Tibial nerve (tissue), 4 donors: ENCODE data around the gene MGLL. TPM values are rescaled to one million over a fixed set of nuclear protein-coding genes. Genes with fewer than 3 reads are reported as not detected.

Experiments
- DNase-seq, 2 donors: peaks; one replicate each; pipeline ENCODE4 v3.0.0-alpha.2; 2019; ENCODE audit warnings: low spot score in 2 of 2
- H3K27ac ChIP-seq, 4 donors: fragments of 200-600 bp; sonication (generic) in 3 of 4; one replicate each; pipeline ENCODE4 v1.5.1; 2017 to 2019; ENCODE audit warnings: mild to moderate bottlenecking in 1 of 4
- H3K27me3 ChIP-seq, 2 donors: fragments of 200-600 bp; sonication (generic) in 1 of 2; one replicate each; pipeline versions ENCODE4 v1.5.1 to v1.6.0; 2017 to 2019
- H3K36me3 ChIP-seq, 3 donors: fragments of 200-600 bp; sonication (generic); one replicate each; pipeline ENCODE4 v1.5.1; 2018 to 2019
- H3K4me1 ChIP-seq, 4 donors: fragments of 200-600 bp; sonication (generic) in 3 of 4; one replicate each; pipeline ENCODE4 v1.5.1; 2017 to 2019
- H3K4me3 ChIP-seq, 4 donors: fragments of 200-600 bp; sonication (generic) in 3 of 4; one replicate each; pipeline ENCODE4 v1.5.1; 2017 to 2019; ENCODE audit warnings: mild to moderate bottlenecking in 1 of 4, moderate library complexity in 1 of 4
- H3K9me3 ChIP-seq, 4 donors: fragments of 200-600 bp; sonication (generic) in 3 of 4; one replicate each; pipeline ENCODE4 v1.5.1; 2017 to 2019
- CTCF ChIP-seq, 5 experiments: fragments of 200-600 bp in 3 of 5; fragments of 450-650 bp in 2 of 5; sonication (generic) in 3 of 5; IDR thresholded peaks; one replicate each; pipeline ENCODE4 v1.5.1; 2016 to 2019; ENCODE audit warnings: antibody characterized with exemption in 5 of 5, mild to moderate bottlenecking in 3 of 5, moderate library complexity in 2 of 5
- EP300 ChIP-seq, 2 donors: sonication (generic); formaldehyde crosslinking; IDR thresholded peaks; one replicate each; pipeline ENCODE4 v1.6.1; 2017; ENCODE audit warnings: antibody characterized with exemption in 2 of 2, mild to moderate bottlenecking in 1 of 2
- POLR2A ChIP-seq, 2 donors: fragments of 450-650 bp; IDR thresholded peaks; one replicate each; pipeline ENCODE4 v1.6.1; 2017; ENCODE audit warnings: antibody characterized with exemption in 2 of 2, mild to moderate bottlenecking in 2 of 2, moderate library complexity in 2 of 2
- WGBS, 2 donors: methylation state at CpG; one replicate each; pipeline ENCODE4 v1.1.5; 2018; 5-methylcytosine and 5-hydroxymethylcytosine counted together
- total RNA-seq, 4 donors: library from RNA; depleted of rRNA; stranded (reverse); fragments of >200 nt; gene quantifications; one replicate each; pipeline ENCODE4 v1.1.0, GENCODE V29; 2016

Gene MGLL
- total RNA-seq, 4 donors from 2014 or later = 67.5 to 96.6 (median 86.1) TPM

- Histone ChIP-seq H3K4me3 (no peak overlapping the region), H3K27ac (no peak overlapping the region), H3K4me1 (peaks cover 0 to 46% (median under 1%) of the 10 kb centered on the region in 4 donors), H3K36me3 (peaks cover 0 to 65% (median 0%) of the 10 kb centered on the region in 3 donors), H3K27me3 (no peaks in the 10 kb centered on the region), H3K9me3 (no peaks in the 10 kb centered on the region)
- WGBS, 2 donors = 81 to 84% methylated on average over 15 to 17 of the region's 21 CpGs
- TF ChIP-seq POLR2A (IDR thresholded peaks at IDR 0.05) (no peak), CTCF (IDR thresholded peaks at IDR 0.05) (peak in 1 of 5 experiments; percentile 15)
- peak in 1 of 2 donors; percentile 7 for DNase-seq
Observed at GRCh38 chr3:127679534-127680145, 142.7 kb downstream of the MGLL start.

DNA sequence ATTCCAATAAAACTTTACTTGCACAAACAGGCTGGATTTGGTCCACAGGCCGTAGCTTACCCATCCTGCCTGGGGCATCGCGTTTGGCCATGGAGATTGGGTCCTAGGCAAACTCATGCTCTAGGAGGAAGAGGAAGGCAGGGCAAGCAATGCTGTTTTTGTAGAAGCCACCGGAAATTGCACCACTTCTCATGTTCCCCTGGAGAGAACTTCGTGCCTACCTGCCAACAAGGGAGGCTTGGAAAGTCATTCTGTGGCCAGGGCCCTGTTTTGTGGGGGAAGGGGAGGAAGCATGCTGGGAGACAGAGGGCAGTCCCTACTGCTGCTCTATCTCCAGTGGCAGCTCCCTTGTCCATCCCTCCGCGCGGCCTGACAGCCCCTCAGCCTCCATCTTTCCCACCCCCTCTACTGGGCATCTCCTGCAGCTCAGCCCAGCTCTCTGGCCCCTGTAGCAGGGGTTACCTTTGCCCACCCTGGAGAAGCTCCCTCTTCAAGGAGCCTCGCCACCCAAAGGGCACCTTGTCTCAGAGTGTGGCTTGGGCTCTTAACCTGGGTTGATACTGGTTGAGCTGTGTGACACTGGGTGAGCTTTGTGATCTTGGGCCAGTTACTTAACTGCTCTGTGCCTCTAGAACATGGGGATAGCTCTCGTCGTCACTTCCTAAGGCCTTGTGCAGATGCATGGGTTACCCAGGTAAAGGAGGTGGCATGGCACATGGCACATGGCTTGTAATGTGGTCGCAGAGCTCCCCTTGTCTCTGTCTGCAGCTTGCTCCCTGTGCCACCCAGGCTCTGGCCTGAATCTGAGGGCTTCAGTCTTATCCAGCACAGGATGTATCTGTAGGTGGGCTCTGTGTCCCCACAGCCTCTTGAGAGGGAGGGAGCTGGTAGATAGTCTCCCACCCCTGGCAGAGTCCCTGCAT is 143.4 kb downstream of the MGLL start:
- DNase-seq = peak in 1 of 2 donors; percentile 11
- Histone ChIP-seq H3K36me3 (peaks cover 0 to 68% (median 0%) of the 10 kb centered on the region in 3 donors), H3K9me3 (no peaks in the 10 kb centered on the region), H3K4me3 (no peak overlapping the region), H3K27ac (no peak overlapping the region), H3K27me3 (no peaks in the 10 kb centered on the region), H3K4me1 (peaks cover 0 to 46% (median 6%) of the 10 kb centered on the region in 4 donors)
- TF ChIP-seq CTCF (IDR thresholded peaks at IDR 0.05) (no peak), POLR2A (IDR thresholded peaks at IDR 0.05) (no peak), EP300 (IDR thresholded peaks at IDR 0.05) (peak in 1 of 2 donors; percentile 18)
- 79 to 81% methylated on average over 12 of the region's 12 CpGs for WGBS, 2 donors

- Histone ChIP-seq H3K4me3 (no peak overlapping the region), H3K9me3 (no peaks in the 10 kb centered on the region), H3K4me1 (peaks cover 0 to 45% (median 10%) of the 10 kb centered on the region in 4 donors), H3K36me3 (peaks cover 0 to 68% (median 0%) of the 10 kb centered on the region in 3 donors), H3K27ac (no peak overlapping the region), H3K27me3 (no peaks in the 10 kb centered on the region)
- no peak for TF ChIP-seq EP300 (IDR thresholded peaks at IDR 0.05)
- TF ChIP-seq POLR2A (IDR thresholded peaks at IDR 0.05) = no peak
- no peak for TF ChIP-seq CTCF (IDR thresholded peaks at IDR 0.05)
- no peak for DNase-seq
- 91 to 94% methylated on average over 8 of the region's 8 CpGs for WGBS, 2 donors
Observed at GRCh38 chr3:127678315-127678599, 144.1 kb downstream of the MGLL start.

- peak in 1 of 2 donors; percentile 9 for DNase-seq
- Histone ChIP-seq H3K27ac (peak overlapping the region in 1 of 4 donors; percentile 6), H3K9me3 (no peaks in the 10 kb centered on the region), H3K36me3 (peaks cover 0 to 68% (median 0%) of the 10 kb centered on the region in 3 donors), H3K27me3 (no peaks in the 10 kb centered on the region), H3K4me3 (no peak overlapping the region), H3K4me1 (peaks cover 0 to 41% (median 11%) of the 10 kb centered on the region in 4 donors)
- TF ChIP-seq EP300 (IDR thresholded peaks at IDR 0.05) = no peak
- no peak for TF ChIP-seq CTCF (IDR thresholded peaks at IDR 0.05)
- no peak for TF ChIP-seq POLR2A (IDR thresholded peaks at IDR 0.05)
- 86% methylated on average over 13 to 17 of the region's 17 CpGs for WGBS, 2 donors
Observed at GRCh38 chr3:127677541-127678314, 144.6 kb downstream of the MGLL start.
